Spleen (tissue), 11 donors: ENCODE results near the gene IL19. TPM values are rescaled to one million over a fixed set of nuclear protein-coding genes. Genes with fewer than 3 reads are reported as not detected.

ENCODE experiments used
- DNase-seq: peaks from one replicate; pipeline ENCODE4 v3.0.0-alpha.2; 2020
- H3K27ac ChIP-seq, 8 donors: fragments of 200-600 bp; sonication (generic) in 7 of 8; 1 replicate in 4 of 8; 2 replicates in 4 of 8; pipeline versions ENCODE4 v1.5.0 to v1.8.0; 2016 to 2021; ENCODE audit warnings: inconsistent platforms in 4 of 8, mild to moderate bottlenecking in 4 of 8, moderate library complexity in 1 of 8
- H3K27me3 ChIP-seq, 7 donors: fragments of 200-600 bp; sonication (generic) in 6 of 7; replicated peaks in 1 of 7; 1 replicate in 4 of 7; 2 replicates in 3 of 7; pipeline versions ENCODE4 v1.5.0 to v1.8.0; 2016 to 2021; ENCODE audit warnings: inconsistent platforms in 3 of 7, mild to moderate bottlenecking in 1 of 7
- H3K36me3 ChIP-seq, 6 donors: fragments of 200-600 bp; sonication (generic) in 5 of 6; 1 replicate in 4 of 6; 2 replicates in 2 of 6; pipeline versions ENCODE4 v1.5.0 to v1.8.0; 2016 to 2021; ENCODE audit warnings: inconsistent platforms in 2 of 6
- H3K4me1 ChIP-seq, 6 donors: fragments of 200-600 bp; sonication (generic) in 5 of 6; 1 replicate in 3 of 6; 2 replicates in 3 of 6; pipeline versions ENCODE4 v1.5.0 to v1.8.0; 2016 to 2021; ENCODE audit warnings: inconsistent platforms in 3 of 6
- H3K4me3 ChIP-seq, 8 donors: fragments of 200-600 bp; sonication (generic) in 7 of 8; 1 replicate in 4 of 8; 2 replicates in 4 of 8; pipeline versions ENCODE4 v1.5.0 to v1.8.0; 2016 to 2021; ENCODE audit warnings: inconsistent platforms in 4 of 8, mild to moderate bottlenecking in 4 of 8, moderate library complexity in 2 of 8
- H3K9me3 ChIP-seq, 8 donors: fragments of 200-600 bp; sonication (generic) in 7 of 8; 1 replicate in 4 of 8; 2 replicates in 4 of 8; pipeline versions ENCODE4 v1.5.0 to v1.8.0; 2016 to 2021; ENCODE audit warnings: inconsistent platforms in 4 of 8
- POLR2A ChIP-seq, 3 donors: fragments of 450-650 bp; IDR thresholded peaks; one replicate each; pipeline ENCODE4 v1.5.1; 2017; ENCODE audit warnings: antibody characterized with exemption in 3 of 3, mild to moderate bottlenecking in 1 of 3
- POLR2AphosphoS5 ChIP-seq, 3 donors: sonication (generic); formaldehyde crosslinking; IDR thresholded peaks; one replicate each; pipeline ENCODE4 v1.5.1; 2017; ENCODE audit warnings: antibody characterized with exemption in 3 of 3
- WGBS, 5 donors: extraction: QIAGEN DNeasy Blood & Tissue Kit in 3 of 5; methylation state at CpG; one replicate each; pipeline versions ENCODE4 v1.1.5 to v1.1.7; 2013 to 2018; 5-methylcytosine and 5-hydroxymethylcytosine counted together
- intact Hi-C: fragments of 100-400 bp; cut with DNase I; formaldehyde crosslinking; loops from one replicate; pipeline ENCODE4 v1.15.0; 2023; ENCODE audit warnings: low total_unique reads
- polyA plus RNA-seq, 3 donors: library from polyadenylated mRNA; stranded (reverse); fragments of 200-250 nt; gene quantifications; one replicate each; pipeline ENCODE4 v1.2.1, GENCODE V29; 2013
- total RNA-seq, 7 donors: library from RNA; depleted of rRNA in 3 of 7; stranded (reverse); fragments of >200 nt in 3 of 7; fragmentation: NEBNext Ultra II Directional in 4 of 7; extraction: Animal tissue kit (Norgen Biotek cat#: 25700) in 4 of 7; gene quantifications; one replicate each; pipeline versions ENCODE4 v1.1.0 to v1.2.1, GENCODE V29; 2016 to 2021
- TF ChIP-seq, protein P1 (sequence below), 11 experiments: fragments of 200-600 bp in 7 of 11; fragments of 450-650 bp in 4 of 11; sonication (generic) in 4 of 11; IDR thresholded peaks in 8 of 11; conservative IDR thresholded peaks in 3 of 11; 1 replicate in 7 of 11; 2 replicates in 4 of 11; pipeline versions ENCODE4 v1.4.0 to v1.8.0; 2016 to 2021; ENCODE audit warnings: antibody characterized with exemption in 11 of 11, inconsistent platforms in 4 of 11, mild to moderate bottlenecking in 1 of 11
- donor health status: healthy with polysubstance abuse.
- donor health status: DM: no; HTN: no; CAD: no; lungs with moderate emphysema.
- donor health status: DM: no; HTN: no; CAD: no.
- donor health status: Bipolar disorder and iron deficiency.
- donor health status: healthy.
- donor health status: DM: no; HTN: no; CAD: no.
- donor health status: DM: yes; HTN: yes; CAD: no.

The IL19 gene
- total and polyA plus RNA-seq, 10 donors: 0.09 to 2.2 (median 0.12) TPM; not detected in 7

GRCh38 chr1:206723462-206723804 is 47.1 kb upstream of the IL19 start:
- Histone ChIP-seq H3K36me3 (no peaks in the 10 kb centered on the region), H3K9me3 (no peaks in the 10 kb centered on the region), H3K4me1 (peaks cover 22 to 100% (median 82%) of the 10 kb centered on the region in 6 donors), H3K27ac (peak overlapping the region in 3 of 8 donors; percentile 23 to 44 (median 43)), H3K4me3 (no peak overlapping the region), H3K27me3 (no peaks in the 10 kb centered on the region)
- 73 to 86% (median 81%) methylated on average over 4 of the region's 4 CpGs for WGBS, 5 donors
- DNase-seq: no peak
- intact Hi-C loops: loop anchor here (10.0 kb wide), 1 partner anchor 261 kb away; no protein-coding TSS in a partner anchor
- TF ChIP-seq, protein P1, sequence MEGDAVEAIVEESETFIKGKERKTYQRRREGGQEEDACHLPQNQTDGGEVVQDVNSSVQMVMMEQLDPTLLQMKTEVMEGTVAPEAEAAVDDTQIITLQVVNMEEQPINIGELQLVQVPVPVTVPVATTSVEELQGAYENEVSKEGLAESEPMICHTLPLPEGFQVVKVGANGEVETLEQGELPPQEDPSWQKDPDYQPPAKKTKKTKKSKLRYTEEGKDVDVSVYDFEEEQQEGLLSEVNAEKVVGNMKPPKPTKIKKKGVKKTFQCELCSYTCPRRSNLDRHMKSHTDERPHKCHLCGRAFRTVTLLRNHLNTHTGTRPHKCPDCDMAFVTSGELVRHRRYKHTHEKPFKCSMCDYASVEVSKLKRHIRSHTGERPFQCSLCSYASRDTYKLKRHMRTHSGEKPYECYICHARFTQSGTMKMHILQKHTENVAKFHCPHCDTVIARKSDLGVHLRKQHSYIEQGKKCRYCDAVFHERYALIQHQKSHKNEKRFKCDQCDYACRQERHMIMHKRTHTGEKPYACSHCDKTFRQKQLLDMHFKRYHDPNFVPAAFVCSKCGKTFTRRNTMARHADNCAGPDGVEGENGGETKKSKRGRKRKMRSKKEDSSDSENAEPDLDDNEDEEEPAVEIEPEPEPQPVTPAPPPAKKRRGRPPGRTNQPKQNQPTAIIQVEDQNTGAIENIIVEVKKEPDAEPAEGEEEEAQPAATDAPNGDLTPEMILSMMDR (IDR thresholded peaks at IDR 0.05 in 8 of 11, conservative IDR thresholded peaks at IDR 0.05 in 3 of 11): no peak
- TF ChIP-seq POLR2A (IDR thresholded peaks at IDR 0.05) (no peak), POLR2AphosphoS5 (IDR thresholded peaks at IDR 0.05) (no peak)

- peak in 1 of 3 donors; percentile 52 for TF ChIP-seq POLR2AphosphoS5 (IDR thresholded peaks at IDR 0.05)
- TF ChIP-seq, protein P1 (IDR thresholded peaks at IDR 0.05 in 8 of 11, conservative IDR thresholded peaks at IDR 0.05 in 3 of 11): no peak
- TF ChIP-seq POLR2A (IDR thresholded peaks at IDR 0.05): no peak
- no peaks in the 10 kb centered on the region for H3K9me3 ChIP-seq
- intact Hi-C loops: loop anchor here (10.0 kb wide), 1 partner anchor 261 kb away; no protein-coding TSS in a partner anchor
- H3K36me3 ChIP-seq: peaks cover 0 to 5% (median 5%) of the 10 kb centered on the region in 6 donors
- WGBS, 5 donors: 39 to 59% (median 55%) methylated on average over 12 of the region's 12 CpGs
- H3K4me3 ChIP-seq: no peak overlapping the region
- peak overlapping the region in 3 of 8 donors; percentile 23 to 44 (median 43) for H3K27ac ChIP-seq
- peaks cover 22 to 100% (median 79%) of the 10 kb centered on the region in 6 donors for H3K4me1 ChIP-seq
- H3K27me3 ChIP-seq: no peaks in the 10 kb centered on the region
- no peak for DNase-seq
Observed at GRCh38 chr1:206723805-206724472, 46.6 kb upstream of the IL19 start.

DNA sequence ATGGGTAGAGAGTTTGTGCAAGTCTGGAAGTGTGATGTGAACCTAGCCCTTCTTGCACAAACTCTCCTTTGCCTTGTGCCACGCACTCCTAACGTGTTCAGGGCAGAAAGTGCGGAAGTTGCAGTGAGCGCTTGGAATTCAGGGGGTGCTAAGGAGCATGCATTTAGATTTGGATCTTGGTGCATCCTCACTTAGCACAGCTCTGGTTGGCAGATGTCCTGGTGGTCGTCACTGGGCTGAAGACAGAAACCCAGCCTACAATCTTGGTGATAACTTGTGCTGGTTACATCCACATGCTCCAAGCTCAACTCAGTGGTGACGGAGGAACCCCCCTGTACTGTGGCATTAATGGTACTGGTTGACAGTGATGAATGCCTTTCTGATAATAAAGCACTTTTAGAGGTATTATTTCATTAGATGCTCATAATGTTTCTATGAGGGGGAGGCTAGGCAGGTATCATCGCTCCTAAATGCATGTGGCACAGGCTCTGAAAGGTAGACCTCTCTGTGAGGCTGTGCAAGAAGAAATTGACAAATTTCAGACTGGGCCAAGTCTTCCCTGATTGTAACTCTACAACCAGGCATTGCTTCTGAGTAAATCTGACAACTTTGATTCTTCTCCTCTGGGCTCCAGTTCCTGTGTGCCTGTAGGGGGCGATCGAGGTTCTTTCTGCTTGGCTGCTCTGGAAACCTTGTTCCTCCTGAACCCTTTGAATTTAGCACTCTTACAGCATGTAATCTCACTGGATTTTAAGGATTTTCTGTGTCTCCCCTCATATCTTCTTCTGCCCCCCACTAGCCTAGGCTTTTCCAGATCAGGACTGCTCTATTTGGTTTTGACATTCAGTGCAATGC is 45.2 kb upstream of the IL19 start:
- H3K27me3 ChIP-seq: no peaks in the 10 kb centered on the region
- H3K4me3 ChIP-seq: no peak overlapping the region
- DNase-seq: no peak
- intact Hi-C loops: loop anchor here (10.0 kb wide), 1 partner anchor 259 kb away; no protein-coding TSS in a partner anchor
- TF ChIP-seq POLR2AphosphoS5 (IDR thresholded peaks at IDR 0.05) (no peak), POLR2A (IDR thresholded peaks at IDR 0.05) (no peak)
- TF ChIP-seq, protein P1 (IDR thresholded peaks at IDR 0.05 in 8 of 11, conservative IDR thresholded peaks at IDR 0.05 in 3 of 11): peak in 10 of 11 experiments; percentile 41 to 73 (median 54)
- no peaks in the 10 kb centered on the region for H3K9me3 ChIP-seq
- 62 to 72% (median 68%) methylated on average over 9 of the region's 9 CpGs for WGBS, 5 donors
- H3K4me1 ChIP-seq: peaks cover 22 to 100% (median 66%) of the 10 kb centered on the region in 6 donors
- peak overlapping the region in 3 of 8 donors; percentile 15 to 44 (median 39) for H3K27ac ChIP-seq
- peaks cover 6 to 19% (median 19%) of the 10 kb centered on the region in 6 donors for H3K36me3 ChIP-seq
